HepG2 (cell line): Measurements from ENCODE around the gene IQSEC1. TPM values are rescaled to one million over a fixed set of nuclear protein-coding genes. Genes with fewer than 3 reads are reported as not detected.

Experiments used
- KAT8 ChIP-seq: IDR thresholded peaks from 2 replicates; pipeline ENCODE4 v1.6.1; 2016; ENCODE audit warnings: missing genetic modification reagents, missing compliant biosample characterization
- SALL1 ChIP-seq: sonication (generic); formaldehyde crosslinking; IDR thresholded peaks from 2 replicates; pipeline ENCODE4 v1.8.0; 2022; ENCODE audit warnings: mild to moderate bottlenecking, missing genetic modification reagents
- SP140L ChIP-seq: sonication (generic); formaldehyde crosslinking; IDR thresholded peaks from 2 replicates; pipeline ENCODE4 v1.4.0; 2020; ENCODE audit warnings: missing genetic modification reagents, borderline replicate concordance
- ZNF589 ChIP-seq: sonication (generic); formaldehyde crosslinking; conservative IDR thresholded peaks from 2 replicates; pipeline ENCODE4 v1.8.0; 2022; ENCODE audit warnings: mild to moderate bottlenecking, moderate library complexity, missing genetic modification reagents
- ZNF749 ChIP-seq: sonication (generic); formaldehyde crosslinking; IDR thresholded peaks from 2 replicates; pipeline ENCODE4 v1.8.0; 2022; ENCODE audit warnings: mild to moderate bottlenecking, missing genetic modification reagents, moderate library complexity, borderline replicate concordance
- polyA plus RNA-seq, 8 experiments: library from polyadenylated mRNA; depleted of rRNA in 3 of 8; stranded (reverse) in 7 of 8; unstranded in 1 of 8; fragments of >200 nt; fragmentation: Illumina TruSeq in 4 of 8; extraction: Trizol in 4 of 8; gene quantifications; 2 replicates each; pipeline versions ENCODE4 v1.2.1 to v1.2.3, GENCODE V29; 2011 to 2016; ENCODE audit warnings: low read depth in 4 of 8, missing spikeins in 1 of 8, mixed read lengths in 1 of 8; ENCODE audit not compliant: insufficient read depth in 1 of 8
- total RNA-seq, 5 experiments: library from RNA; depleted of rRNA; stranded (reverse); fragments of >200 nt; fragmentation: Illumina TruSeq; extraction: Trizol; gene quantifications; 2 replicates each; pipeline ENCODE4 v1.2.3, GENCODE V29; 2016; ENCODE audit warnings: low read depth in 1 of 5
- TF ChIP-seq, protein P1 (sequence below): sonication (generic); formaldehyde crosslinking; IDR thresholded peaks from 2 replicates; pipeline ENCODE4 v1.4.0; 2020; ENCODE audit warnings: mild to moderate bottlenecking, missing genetic modification reagents
- TF ChIP-seq, protein P2 (sequence below): sonication (generic); formaldehyde crosslinking; IDR thresholded peaks from 2 replicates; pipeline ENCODE4 v1.5.1; 2020; ENCODE audit warnings: missing genetic modification reagents, mild to moderate bottlenecking, borderline replicate concordance
- TF ChIP-seq, protein P3 (sequence below): sonication (generic); formaldehyde crosslinking; IDR thresholded peaks from 2 replicates; pipeline ENCODE4 v1.4.0; 2020; ENCODE audit warnings: mild to moderate bottlenecking, missing genetic modification reagents
- TF ChIP-seq, protein P4 (sequence below): sonication (generic); formaldehyde crosslinking; IDR thresholded peaks from 2 replicates; pipeline ENCODE4 v1.8.0; 2022; ENCODE audit warnings: low read depth, missing genetic modification reagents
- TF ChIP-seq, protein P5 (sequence below): sonication (generic); formaldehyde crosslinking; IDR thresholded peaks from 2 replicates; pipeline ENCODE4 v1.9.0; 2022; ENCODE audit warnings: low read depth, missing genetic modification reagents

The IQSEC1 gene
- total and polyA plus RNA-seq, 2 of the 13 experiments (the other 11 are each of a cell fraction or from before 2014, with no cell fraction given), result 17.4 to 20.2 TPM

DNA sequence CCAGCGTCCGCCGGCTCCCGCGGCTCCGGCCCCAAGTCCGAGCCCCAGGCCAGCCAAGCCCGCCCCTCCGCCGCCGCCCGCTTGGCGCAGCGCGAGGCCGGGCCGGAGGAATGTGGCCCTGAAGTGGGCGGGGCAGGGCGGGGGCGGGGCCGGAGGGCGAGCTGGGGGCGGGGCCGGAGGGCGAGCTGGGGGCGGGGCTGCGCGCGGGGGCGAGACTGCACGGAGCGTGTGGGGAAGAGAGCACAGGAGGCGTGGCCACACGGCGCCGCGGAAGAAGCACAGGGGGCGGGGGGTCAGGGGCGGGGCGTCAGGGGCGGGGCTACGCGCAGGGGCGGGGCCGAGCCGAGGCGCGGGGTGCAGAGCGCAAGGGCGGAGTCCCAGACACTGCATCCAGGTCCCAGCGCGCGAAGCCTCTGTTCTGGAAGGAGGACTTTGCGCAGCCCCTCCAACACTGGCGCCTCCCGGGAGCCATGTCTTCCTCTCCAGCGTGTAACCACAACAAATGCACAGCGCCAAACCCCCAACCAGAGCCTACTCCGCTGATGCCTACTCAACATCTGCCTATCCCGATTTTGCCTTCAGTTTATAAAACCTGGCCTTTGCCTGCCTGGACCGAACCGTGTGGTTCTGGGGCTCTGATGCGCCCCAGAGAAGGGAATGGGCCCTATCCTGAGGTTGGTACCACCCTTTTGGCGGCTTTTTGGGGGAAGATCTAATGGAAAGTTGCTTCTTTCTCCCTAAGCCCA, 105.5 kb downstream of the IQSEC1 start (continued):
- TF ChIP-seq, protein P1, sequence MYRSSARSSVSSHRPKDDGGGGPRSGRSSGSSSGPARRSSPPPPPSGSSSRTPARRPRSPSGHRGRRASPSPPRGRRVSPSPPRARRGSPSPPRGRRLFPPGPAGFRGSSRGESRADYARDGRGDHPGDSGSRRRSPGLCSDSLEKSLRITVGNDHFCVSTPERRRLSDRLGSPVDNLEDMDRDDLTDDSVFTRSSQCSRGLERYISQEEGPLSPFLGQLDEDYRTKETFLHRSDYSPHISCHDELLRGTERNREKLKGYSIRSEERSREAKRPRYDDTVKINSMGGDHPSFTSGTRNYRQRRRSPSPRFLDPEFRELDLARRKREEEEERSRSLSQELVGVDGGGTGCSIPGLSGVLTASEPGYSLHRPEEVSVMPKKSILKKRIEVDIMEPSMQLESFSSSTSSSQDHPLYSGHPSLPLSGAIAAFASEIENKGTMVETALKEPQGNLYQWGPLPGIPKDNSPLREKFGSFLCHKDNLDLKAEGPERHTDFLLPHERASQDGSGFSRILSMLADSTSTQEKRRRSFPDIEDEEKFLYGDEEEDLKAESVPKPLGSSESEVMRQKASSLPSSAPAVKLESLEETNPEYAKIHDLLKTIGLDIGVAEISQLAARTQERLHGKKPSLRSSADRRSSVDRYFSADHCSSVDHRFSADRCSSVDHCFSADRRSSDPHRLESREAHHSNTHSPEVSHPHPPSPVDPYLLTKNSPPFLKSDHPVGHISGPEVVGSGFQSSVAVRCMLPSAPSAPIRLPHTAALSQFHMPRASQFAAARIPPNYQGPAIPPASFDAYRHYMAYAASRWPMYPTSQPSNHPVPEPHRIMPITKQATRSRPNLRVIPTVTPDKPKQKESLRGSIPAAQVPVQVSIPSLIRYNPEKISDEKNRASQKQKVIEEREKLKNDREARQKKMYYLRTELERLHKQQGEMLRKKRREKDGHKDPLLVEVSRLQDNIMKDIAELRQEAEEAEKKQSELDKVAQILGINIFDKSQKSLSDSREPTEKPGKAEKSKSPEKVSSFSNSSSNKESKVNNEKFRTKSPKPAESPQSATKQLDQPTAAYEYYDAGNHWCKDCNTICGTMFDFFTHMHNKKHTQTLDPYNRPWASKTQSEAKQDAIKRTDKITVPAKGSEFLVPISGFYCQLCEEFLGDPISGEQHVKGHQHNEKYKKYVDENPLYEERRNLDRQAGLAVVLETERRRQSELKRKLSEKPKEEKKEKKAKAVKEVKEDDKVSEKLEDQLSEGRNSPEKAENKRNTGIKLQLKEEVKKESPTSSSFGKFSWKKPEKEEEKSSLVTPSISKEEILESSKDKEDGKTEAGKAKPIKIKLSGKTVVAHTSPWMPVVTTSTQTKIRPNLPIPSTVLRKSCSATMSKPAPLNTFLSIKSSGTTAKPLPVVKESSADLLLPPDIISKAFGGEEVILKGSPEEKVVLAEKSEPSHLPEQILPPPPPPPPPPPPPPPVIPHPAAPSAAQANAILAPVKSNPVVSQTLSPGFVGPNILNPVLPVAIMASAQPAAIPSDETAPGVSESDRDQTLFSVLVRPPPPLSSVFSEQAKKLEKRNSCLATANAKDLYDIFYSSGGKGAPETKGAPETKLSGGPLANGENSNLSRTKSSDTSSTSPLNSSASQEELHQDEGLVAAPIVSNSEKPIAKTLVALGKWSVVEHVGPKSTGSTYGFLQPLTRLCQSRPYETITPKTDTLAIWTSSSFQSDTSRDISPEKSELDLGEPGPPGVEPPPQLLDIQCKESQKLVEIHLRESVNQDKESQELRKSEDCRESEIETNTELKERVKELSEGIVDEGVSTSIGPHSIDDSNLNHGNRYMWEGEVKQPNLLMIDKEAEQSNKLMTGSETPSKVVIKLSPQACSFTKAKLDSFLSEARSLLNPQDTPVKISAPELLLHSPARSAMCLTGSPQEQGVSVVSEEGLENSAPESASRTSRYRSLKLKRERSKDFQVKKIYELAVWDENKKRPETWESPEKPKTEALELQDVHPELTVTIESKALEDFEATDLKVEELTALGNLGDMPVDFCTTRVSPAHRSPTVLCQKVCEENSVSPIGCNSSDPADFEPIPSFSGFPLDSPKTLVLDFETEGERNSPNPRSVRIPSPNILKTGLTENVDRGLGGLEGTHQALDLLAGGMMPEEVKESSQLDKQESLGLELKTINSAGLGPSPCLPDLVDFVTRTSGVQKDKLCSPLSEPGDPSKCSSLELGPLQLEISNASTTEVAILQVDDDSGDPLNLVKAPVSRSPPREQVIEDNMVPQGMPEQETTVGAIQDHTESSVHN (CRISPR knock-in tag), result no peak
- TF ChIP-seq ZNF589 (CRISPR knock-in tag), result no peak
- TF ChIP-seq, protein P2, sequence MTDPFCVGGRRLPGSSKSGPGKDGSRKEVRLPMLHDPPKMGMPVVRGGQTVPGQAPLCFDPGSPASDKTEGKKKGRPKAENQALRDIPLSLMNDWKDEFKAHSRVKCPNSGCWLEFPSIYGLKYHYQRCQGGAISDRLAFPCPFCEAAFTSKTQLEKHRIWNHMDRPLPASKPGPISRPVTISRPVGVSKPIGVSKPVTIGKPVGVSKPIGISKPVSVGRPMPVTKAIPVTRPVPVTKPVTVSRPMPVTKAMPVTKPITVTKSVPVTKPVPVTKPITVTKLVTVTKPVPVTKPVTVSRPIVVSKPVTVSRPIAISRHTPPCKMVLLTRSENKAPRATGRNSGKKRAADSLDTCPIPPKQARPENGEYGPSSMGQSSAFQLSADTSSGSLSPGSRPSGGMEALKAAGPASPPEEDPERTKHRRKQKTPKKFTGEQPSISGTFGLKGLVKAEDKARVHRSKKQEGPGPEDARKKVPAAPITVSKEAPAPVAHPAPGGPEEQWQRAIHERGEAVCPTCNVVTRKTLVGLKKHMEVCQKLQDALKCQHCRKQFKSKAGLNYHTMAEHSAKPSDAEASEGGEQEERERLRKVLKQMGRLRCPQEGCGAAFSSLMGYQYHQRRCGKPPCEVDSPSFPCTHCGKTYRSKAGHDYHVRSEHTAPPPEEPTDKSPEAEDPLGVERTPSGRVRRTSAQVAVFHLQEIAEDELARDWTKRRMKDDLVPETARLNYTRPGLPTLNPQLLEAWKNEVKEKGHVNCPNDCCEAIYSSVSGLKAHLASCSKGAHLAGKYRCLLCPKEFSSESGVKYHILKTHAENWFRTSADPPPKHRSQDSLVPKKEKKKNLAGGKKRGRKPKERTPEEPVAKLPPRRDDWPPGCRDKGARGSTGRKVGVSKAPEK (CRISPR knock-in tag), result no peak
- no peak for TF ChIP-seq SP140L (CRISPR knock-in tag)
- TF ChIP-seq SALL1 (CRISPR knock-in tag), result peak; percentile 57
- TF ChIP-seq, protein P3, sequence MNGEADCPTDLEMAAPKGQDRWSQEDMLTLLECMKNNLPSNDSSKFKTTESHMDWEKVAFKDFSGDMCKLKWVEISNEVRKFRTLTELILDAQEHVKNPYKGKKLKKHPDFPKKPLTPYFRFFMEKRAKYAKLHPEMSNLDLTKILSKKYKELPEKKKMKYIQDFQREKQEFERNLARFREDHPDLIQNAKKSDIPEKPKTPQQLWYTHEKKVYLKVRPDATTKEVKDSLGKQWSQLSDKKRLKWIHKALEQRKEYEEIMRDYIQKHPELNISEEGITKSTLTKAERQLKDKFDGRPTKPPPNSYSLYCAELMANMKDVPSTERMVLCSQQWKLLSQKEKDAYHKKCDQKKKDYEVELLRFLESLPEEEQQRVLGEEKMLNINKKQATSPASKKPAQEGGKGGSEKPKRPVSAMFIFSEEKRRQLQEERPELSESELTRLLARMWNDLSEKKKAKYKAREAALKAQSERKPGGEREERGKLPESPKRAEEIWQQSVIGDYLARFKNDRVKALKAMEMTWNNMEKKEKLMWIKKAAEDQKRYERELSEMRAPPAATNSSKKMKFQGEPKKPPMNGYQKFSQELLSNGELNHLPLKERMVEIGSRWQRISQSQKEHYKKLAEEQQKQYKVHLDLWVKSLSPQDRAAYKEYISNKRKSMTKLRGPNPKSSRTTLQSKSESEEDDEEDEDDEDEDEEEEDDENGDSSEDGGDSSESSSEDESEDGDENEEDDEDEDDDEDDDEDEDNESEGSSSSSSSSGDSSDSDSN, result no peak; the same call in 1 of the 2 replicates
- peak; percentile 59; the same call in 1 of the 2 replicates for TF ChIP-seq KAT8 (CRISPR knock-in tag)
- TF ChIP-seq, protein P4, sequence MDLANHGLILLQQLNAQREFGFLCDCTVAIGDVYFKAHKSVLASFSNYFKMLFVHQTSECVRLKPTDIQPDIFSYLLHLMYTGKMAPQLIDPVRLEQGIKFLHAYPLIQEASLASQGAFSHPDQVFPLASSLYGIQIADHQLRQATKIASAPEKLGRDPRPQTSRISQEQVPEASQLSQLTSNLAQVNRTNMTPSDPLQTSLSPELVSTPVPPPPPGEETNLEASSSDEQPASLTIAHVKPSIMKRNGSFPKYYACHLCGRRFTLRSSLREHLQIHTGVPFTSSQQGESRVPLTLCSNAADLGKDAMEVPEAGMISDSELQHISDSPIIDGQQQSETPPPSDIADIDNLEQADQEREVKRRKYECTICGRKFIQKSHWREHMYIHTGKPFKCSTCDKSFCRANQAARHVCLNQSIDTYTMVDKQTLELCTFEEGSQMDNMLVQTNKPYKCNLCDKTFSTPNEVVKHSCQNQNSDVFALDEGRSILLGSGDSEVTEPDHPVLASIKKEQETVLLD (CRISPR knock-in tag), result no peak
- peak; percentile 57; the same call in 1 of the 2 replicates for TF ChIP-seq ZNF749 (CRISPR knock-in tag)
- TF ChIP-seq, protein P5, sequence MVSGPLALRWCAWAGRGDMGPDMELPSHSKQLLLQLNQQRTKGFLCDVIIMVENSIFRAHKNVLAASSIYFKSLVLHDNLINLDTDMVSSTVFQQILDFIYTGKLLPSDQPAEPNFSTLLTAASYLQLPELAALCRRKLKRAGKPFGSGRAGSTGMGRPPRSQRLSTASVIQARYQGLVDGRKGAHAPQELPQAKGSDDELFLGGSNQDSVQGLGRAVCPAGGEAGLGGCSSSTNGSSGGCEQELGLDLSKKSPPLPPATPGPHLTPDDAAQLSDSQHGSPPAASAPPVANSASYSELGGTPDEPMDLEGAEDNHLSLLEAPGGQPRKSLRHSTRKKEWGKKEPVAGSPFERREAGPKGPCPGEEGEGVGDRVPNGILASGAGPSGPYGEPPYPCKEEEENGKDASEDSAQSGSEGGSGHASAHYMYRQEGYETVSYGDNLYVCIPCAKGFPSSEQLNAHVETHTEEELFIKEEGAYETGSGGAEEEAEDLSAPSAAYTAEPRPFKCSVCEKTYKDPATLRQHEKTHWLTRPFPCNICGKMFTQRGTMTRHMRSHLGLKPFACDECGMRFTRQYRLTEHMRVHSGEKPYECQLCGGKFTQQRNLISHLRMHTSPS (CRISPR knock-in tag), result no peak
